SK-N-DZ (cell line): ENCODE results near the gene DOCK8.
A peak's percentile ranks its signal among the peaks of the same experiment; 100 is the strongest.

ENCODE experiments used
- DNase-seq: peaks from one replicate; pipeline ENCODE4 v3.0.0-alpha.2; 2015; ENCODE audit warnings: low spot score

The DOCK8 gene

DNA sequence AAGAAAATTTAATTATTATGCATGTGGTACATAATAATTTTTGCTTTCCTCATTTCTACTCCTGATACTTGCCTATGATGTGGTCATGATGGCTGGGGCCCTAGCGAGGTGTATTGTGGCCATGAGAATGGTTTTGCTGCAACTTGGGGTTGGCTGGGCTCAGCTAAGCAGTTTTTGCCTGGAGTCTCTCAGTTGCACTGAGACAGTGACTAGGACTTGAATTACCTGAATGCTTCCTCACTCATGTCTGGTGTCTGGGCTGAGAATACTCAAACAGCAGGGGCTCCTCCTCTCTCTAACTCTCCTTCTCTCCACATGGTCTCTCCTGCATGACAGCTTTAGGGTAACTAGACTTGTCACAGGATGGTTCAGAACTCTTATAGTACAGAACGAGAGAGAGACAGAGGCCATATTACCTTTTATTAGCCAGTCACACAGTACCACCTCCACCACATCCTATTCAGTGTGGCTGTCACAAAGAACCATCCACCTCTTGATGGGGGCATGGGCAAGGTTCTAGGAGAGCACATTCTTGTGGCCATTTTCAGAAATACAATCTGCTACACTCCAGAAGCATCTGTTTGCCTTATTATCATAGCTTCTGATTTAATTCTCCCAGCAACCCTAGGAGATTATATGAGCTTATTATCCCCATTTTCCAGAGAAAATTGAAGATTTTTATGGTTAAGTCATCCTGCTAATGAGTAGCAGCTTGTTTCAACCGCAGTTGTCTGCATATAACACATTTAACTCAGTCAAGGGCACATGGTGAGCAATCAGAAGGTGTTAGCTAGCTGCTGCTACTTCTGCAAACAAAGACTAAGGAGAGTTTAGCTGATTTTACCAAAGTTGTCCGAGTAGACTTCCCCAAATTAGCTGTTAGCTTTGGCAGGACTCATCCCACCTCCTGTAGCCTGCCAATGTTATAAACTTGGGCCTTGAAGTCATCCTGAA is 245.1 kb downstream of the DOCK8 start:
- DNase-seq = no peak

DNA sequence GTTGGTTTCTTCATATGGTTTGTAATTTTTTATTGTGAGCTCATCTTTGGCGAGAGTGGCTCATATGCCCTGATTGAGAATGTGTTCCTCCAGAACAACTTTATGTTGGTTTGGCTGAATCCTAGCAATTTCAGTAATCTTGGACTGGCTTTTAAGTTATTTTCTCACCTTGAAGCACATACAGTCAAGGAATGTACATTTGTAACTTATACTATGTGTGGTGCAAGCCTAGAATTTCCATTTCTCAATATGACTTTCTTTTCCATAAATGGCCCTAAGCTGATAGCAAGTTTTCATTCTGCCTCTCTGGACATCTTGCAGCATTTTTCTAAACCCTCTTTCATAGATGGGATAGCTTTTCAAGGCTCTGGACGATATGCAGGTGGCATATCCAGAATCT is 247.5 kb downstream of the DOCK8 start:
- no peak for DNase-seq

DNA sequence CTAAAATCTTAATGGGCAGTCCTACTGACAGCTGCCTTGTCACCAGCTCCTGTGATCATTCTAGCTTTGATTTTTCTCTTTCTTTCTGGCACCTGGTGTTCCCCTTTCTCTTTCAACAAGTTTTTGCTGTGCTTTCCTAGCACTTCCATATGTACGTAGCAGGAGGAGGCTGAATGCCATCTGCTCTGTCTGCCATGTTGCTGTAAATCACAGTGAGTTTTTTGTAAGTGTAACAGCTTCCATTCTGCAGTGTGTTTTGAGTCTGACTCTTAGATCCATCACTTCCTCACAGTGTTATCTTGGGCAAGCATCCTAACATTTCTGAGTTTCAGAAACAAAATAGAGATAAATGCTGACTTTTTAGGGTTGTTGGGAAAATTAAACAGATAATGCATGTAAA is 247.9 kb downstream of the DOCK8 start:
- DNase-seq = no peak

DNA sequence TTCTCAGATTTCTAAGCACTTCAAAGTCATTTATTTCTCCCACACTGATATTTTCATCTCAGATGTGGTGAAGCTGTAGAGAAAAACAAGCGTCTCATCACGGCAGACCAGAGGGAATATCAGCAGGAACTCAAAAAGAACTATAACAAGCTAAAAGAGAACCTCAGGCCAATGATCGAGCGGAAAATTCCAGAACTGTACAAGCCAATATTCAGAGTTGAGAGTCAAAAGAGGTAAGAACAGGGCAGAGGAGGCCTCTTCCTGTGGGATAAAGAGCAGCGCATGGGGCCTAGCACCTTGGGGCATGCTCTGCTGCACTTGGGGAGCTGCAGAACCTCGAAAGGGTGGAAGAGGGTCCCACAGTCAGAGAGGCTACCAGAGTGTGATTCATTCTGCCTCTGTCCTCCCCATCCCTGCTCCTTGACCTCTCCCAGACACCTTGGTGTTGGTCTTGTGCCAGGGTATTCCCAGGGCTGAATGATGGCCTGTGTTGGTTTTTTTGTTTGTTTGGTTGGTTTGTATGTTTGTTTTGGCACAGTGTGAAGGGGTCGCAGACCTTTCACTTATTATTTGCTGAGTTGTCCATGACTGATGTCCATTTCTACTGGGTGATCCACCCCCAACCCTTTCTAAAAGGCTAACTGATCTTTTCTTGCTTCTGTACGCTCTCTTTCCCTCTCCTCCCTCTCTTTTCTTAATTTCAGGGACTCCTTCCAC is 248.9 kb downstream of the DOCK8 start:
- no peak for DNase-seq

DNA sequence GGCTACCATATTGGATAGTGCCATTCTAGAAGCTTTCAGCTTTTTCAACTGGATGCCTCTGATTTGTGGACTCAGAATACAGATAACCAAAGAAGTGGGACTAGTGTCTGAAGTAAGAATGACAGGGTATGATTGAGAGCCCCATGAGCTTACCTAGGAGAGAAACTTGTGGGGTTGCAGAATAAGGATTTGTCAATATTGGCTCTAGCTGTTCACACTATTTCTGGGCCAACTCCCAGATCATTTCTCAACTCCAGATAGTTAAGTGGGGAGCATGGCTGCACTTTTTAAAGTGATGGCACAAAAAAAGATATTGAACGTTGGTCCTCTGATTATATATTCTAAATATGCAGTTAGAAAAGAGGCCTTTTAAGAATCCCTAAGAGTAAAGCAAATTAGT is 252.1 kb downstream of the DOCK8 start:
- no peak for DNase-seq

DNA sequence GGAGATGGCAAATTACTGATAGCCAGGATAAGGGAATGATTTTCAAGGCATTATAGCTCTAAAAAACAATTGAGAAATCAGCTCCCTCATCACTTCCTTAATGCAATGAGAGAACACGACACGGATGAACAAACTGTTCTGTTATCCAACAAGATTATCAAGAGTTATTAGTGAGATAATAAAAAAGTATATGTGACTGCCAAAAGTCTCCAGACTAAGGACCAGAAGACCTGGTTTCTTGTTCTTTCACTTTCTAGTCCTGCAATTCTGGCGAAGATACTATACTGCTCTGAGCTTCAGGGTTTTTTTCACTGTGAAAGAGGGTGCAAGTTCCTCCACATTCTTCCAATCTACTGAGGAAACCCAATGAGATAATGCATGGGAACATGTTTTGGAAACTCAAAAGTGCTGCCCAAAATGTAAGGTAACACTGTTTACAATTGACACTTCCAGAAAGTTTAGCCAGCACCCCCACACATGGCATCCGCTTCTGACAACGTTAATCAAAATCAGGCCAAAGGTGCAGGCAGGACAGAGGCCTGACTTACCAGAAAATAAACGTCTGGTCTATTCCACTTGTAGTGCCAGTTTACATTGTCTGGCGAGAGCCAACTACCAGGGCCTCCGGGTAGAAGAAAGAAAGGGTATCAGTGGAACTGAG is 254.2 kb downstream of the DOCK8 start:
- DNase-seq = no peak

DNA sequence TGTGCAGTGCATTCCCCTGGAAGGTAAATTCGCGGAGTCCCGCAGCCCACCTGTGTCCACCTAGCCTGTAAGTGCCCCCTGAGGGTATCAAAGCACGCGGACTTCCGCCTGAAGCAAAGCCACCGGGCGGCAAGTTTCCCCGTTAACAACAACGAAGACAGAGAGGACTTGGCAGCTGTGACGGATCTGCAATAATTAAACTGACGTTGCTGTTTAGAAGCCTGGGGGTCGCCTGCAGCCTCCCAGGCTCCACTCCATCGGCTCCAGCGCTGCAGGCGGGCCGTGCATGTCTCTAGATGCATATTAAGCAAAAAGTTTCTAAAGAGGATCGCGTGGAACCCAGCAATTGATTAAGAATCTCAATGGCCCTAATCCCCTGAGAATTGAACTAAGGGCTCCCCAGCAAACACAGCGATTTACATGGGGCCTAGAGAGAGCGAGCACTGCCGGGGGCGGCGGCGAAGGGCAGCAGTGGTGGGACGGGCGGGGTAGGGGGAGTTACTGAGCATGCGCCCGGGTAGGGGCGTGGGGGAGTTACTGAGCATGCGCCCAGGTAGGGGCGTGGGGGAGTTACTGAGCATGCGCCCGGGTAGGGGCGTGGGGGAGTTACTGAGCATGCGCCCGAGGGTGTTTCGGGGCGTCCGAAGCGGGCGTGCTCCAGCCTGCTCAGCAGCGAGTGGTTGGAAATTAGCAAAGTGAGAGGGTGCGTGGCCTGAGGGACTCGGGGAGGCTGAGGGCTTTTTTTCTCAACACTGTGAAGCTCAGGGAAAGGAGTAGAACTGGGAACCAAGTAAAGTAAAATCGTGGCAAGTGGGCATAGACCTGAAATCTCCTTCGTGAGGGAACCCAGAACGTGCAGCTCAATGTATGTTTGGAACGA is 255.2 kb downstream of the DOCK8 start:
- peak; percentile 70 for DNase-seq

DNA sequence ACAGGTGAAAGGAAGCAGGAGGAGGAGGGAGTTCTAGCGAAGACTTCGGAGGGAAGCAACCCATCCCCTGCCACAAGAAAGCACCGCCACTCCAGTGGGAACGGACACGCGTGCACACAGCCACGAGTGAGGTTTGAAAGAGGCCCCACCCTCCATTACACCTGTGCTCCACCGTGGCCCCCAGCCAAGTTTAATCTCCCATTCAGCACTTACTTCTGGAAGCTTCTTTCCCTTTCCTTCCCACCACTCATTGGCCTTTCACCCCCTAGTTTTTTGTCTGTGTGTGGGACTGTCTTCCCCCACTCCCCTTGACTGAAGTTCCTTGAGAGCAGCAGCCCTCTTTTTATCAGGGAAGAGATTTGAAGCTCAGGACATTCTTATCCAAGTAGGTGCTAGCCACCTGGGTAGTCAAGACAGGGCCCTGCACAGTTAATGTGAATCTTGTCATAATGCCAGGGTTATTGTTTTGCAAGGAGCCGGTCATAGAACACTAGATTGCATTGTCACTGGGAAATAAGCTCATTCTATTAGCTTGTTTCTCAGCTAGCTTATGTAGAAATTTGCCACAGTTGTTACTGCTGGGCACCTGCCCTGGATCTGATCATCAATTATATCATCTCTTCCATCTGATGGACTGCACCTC is 256.0 kb downstream of the DOCK8 start:
- DNase-seq = no peak

DNA sequence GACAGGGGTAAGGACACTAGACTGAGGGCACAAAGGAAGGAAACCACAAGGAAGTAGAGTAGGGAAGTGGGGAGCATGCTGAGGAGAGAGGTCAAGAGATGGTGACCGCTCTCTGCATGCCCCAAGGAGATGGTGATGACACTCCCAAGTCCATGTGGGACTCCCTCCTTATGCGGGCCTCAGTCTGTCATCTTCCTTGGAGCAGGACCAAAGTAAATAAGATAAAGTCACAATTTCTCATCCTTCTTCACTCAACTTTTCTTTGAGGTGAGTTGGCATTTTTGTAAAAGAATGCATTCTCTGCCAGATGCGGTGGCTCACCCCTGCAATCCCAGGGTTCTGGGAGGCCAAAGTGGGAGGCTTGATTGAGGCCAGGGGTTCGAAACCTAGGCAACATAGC is 256.7 kb downstream of the DOCK8 start:
- no peak for DNase-seq

DNA sequence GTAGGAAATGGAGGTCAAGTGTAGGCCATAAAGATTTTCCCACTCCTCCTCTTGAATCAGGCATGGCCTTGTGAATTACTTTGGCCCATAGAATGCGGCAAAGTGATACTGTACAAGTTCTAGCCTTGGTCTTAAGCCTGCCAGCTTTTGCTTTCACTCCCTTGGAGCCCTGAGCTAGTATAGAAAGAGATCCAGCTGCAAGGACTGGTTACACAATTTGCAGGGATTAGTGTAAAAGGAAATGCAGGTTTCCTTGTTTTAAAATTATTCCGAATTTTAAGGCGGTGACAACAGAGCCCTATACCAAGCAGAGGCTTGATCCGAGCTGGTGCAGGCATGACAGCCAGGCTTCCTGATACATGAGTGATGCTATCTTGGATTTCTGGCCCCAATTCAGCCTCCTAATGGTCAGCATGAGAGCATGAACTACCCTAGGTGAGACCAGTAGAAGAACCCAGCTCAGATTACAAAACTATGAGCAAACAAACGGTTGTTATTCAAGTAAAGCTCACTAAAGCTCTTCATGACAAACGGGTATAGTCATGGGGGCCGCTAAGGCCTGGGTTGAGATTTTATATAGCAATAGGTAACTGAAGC is 257.9 kb downstream of the DOCK8 start:
- no peak for DNase-seq

DNA sequence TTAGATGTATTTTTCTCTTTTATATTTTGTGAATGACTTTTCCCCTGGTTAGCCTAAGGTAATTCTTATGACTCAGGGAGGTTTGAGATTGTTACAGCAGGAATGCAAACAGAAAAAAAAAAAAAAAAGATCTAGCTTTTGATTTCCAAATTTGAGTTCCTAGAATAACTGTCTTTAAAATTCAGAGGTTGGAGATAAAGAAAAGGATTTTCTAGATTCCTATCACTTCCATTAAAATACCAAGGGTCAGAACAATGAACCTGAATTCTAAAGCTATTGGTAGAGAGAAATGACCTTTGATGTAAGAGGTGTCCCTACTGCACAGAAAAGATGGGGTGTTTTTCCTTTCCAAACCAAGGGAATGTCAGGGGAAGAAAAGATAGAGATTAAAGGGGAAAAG is 262.5 kb downstream of the DOCK8 start:
- no peak for DNase-seq

DNA sequence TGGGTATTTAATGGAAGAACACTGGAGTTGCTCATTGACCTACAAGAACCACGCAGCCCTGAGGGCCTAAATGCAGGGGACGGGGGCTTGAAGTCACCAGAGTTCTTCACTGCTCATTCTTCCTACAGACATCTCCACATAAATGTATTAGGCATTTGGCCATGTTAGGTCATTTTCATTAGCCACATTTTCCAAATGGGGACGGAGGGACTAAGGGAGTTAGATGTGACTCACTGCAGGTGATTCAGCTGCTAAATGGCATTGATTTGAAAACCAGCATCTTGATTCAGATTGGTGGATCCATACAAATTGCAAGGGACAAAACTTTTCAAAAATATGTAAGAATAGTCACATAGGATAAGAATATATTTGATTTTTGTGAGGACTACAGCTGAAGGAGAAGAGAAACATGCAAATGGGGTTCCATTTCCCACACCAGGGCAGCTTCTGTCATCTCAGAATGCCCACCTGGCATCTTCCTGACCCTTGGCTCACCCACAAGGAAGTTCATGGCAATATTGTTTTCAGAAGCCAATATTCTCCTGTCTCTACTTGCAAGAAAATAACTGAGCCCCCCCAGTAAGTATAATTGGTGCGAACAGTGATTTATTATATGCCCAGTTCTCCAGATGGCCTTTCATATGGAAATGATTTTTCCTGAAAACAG is 264.8 kb downstream of the DOCK8 start:
- no peak for DNase-seq

DNA sequence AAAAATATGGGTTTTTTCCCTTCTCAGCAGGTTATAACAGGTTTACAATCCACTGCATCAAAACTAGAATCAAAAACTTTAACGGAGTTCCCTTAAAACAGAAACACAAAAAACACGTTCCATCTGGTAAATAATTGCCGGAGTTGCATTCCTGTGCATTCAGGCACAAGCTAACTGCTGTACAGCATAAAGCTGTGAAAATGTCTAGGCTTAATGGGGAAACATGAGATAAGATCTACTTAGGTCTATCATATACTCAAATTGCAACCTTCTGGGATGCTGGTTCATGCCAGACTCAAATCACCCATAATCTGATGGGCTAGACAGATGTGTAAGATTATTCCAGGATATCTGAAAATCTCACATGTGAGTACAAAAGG is 265.3 kb downstream of the DOCK8 start:
- no peak for DNase-seq

DNA sequence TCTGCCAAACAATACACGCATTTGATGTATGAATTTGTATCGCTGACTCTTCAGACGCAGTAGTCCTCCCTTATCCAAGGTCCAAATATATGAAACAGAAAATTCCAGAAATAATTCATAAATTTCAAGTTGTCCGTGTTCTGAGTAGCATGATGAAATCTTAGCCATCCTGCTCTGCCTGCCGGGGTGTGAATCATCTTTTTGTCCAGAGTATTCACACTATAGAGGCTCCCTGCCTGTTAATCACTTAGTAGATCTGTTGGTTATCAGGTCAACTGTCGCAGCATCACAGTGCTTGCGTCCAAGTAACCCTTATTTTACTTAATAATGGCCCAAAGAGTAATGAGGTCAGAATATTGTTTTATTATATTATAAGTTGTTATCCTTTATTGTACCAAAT is 268.1 kb downstream of the DOCK8 start:
- DNase-seq = no peak

DNA sequence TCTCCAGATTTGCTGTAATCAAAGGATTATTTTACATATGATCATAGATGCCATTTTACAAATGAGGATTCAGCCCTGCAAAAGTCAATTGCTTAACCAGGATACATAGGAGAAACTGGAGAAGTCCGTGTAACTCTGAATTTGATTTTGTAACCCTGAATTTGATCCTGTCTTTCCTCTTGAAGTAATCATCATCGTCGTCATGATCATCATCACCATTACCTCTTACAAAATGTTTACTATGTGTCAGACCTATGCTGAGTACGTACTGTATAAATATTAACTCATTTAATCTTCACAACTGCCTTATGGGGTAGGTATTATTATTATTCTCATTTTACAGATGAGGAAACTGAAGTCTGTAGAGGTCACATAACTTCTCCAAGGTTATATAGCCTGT is 271.5 kb downstream of the DOCK8 start:
- no peak for DNase-seq

DNA sequence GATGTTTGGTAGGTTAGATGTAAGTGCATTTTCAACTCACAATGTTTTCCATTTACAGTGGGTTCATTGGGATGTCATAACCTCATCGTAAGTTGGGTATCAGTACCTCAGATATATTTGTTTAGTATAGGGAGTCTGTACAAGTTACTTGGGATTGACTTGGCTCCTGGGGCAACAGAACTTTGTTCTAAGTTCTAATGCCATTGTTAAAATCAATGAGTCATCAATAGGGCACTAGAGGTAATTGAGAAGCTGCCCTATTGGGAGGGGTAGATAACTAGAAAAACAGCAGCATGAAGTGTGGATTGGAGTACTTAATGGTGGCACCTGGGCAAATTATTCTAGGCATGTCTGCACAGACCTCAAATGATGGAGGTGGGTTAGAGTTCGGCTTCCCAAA is 272.8 kb downstream of the DOCK8 start:
- DNase-seq = no peak

DNA sequence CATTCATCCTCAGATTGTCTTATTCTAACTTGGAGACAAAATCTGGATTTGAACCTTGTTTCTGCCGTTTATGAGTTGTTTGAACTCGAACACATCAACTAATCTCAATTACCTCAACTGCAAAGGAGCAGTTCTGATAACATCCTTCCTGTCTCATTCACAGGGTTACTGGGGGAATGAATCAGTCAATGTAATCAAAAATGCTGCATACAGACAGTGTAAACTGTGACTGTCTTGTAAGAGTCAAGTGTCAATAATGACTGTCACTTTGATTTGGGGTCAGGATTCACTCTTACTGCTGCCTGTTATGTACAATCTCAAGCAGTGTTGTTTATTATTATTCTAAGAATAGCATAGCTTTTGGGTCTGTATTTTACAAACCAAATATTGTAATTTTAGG is 273.8 kb downstream of the DOCK8 start:
- no peak for DNase-seq

DNA sequence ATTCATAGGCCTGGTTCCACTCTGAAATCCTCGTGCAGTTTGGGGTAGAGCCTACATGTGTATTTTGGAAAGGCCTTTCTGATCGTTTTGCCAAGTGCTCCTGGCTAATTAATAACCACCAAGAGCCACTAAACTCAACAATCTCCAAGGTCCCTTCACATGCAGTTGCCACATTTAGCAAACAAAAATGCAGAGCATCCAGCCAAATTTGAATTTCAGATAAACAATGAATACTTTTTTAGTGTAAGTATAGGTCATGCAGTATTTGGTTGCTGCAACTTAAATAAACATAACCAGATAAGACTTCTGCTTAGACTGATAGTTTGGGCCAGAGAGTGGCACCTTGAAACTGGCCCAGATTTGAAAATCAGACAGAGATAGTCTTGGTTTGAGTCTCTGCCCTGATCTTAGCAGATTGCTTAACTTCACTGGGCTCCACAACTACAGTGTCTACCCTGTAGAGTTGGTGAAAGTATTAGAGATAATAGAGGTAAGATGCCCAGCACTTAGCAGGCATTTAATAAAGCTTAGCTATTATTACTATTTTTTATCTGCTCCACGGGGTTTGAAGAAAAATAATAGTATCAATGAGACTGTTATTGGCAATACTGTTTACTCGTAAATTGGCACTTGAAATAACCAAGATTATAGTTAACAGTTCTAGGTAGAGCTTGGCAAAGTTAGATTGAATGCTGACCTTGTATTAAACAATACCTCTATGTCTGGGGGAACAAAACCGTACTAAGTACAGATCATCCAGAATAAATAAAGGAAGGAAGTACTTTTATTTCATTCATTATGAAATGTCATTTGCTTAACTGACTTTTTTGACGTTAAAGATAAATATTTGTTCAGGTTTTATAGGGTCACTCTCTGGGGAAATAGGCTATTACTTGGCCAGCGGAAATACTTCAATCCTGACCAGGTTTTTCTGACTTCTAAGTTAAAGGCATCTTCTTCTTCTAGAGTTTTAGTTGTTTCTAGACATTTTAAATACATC is 274.8 kb downstream of the DOCK8 start:
- no peak for DNase-seq

DNA sequence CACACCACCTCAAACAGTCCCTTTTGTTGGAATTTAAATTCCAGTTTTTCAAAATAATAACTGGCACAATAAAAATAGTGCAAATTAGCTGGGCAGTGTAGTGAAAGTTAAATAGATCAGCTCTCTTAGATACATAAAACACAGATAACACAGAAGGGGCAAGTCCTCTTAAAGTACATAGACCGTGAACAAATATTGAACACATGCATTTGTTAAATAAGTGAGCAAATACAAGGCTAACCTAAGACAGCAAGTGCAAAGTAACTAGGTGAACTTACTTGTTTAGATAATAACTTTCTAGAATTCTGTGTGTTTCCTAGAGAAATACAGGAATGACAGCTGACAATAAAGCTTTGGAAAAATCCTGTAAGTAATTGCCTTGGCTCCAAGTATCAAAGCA is 280.1 kb downstream of the DOCK8 start:
- no peak for DNase-seq
